NCI-H1417 treated with DMSO at 0.1 percent for 48 hours (cell line): Measurements from ENCODE around the gene CISH.

Source experiments
- DNase-seq: peaks from one replicate; lab custom pipeline; 2025; lab: John Stamatoyannopoulos, UW

The CISH gene

GRCh38 chr3:50637011-50637410, 25.4 kb upstream of the CISH start:
- no peak for DNase-seq

GRCh38 chr3:50635066-50635465, 23.5 kb upstream of the CISH start:
- no peak for DNase-seq

- no peak for DNase-seq
Measured at GRCh38 chr3:50633230-50633790, 21.7 kb upstream of the CISH start.

- DNase-seq = no peak
Measured at GRCh38 chr3:50632450-50632849, 20.9 kb upstream of the CISH start.

GRCh38 chr3:50630877-50631276, 19.3 kb upstream of the CISH start:
- no peak for DNase-seq

- no peak for DNase-seq
Measured at GRCh38 chr3:50630394-50630793, 18.8 kb upstream of the CISH start.

- DNase-seq = no peak
Measured at GRCh38 chr3:50628601-50629000, 17.0 kb upstream of the CISH start.

GRCh38 chr3:50627407-50628051, 16.0 kb upstream of the CISH start:
- DNase-seq = no peak

- DNase-seq = no peak
Measured at GRCh38 chr3:50626401-50626800, 14.8 kb upstream of the CISH start.

- DNase-seq = no peak
Measured at GRCh38 chr3:50625231-50626182, 13.9 kb upstream of the CISH start.

- DNase-seq = no peak
Measured at GRCh38 chr3:50624634-50625033, 13.1 kb upstream of the CISH start.

- DNase-seq = no peak
Measured at GRCh38 chr3:50623840-50624474, 12.4 kb upstream of the CISH start.

GRCh38 chr3:50622881-50623280, 11.3 kb upstream of the CISH start:
- DNase-seq = no peak

- no peak for DNase-seq
Measured at GRCh38 chr3:50620820-50621219, 9.2 kb upstream of the CISH start.

GRCh38 chr3:50620420-50620819, 8.8 kb upstream of the CISH start:
- no peak for DNase-seq

GRCh38 chr3:50617911-50618481, 6.4 kb upstream of the CISH start:
- DNase-seq = no peak

GRCh38 chr3:50617096-50617791, 5.7 kb upstream of the CISH start, which contains the start of gene MAPKAPK3:
MAPKAPK3 (plus strand) TSS chr3:50617151; CDS start chr3:50617566, 415 bp downstream.
- DNase-seq = no peak

- DNase-seq = no peak
Measured at GRCh38 chr3:50616770-50617095, 5.2 kb upstream of the CISH start.

GRCh38 chr3:50616003-50616769, 4.6 kb upstream of the CISH start:
- DNase-seq = no peak

- DNase-seq = no peak
Measured at GRCh38 chr3:50615190-50615589, 3.6 kb upstream of the CISH start.
